Middle frontal gyrus (tissue), 1 donor: ENCODE results near the gene ZNF778.
"Not testable (repeated sequence)": the region's sequence is repeated elsewhere in the genome, so short reads cannot be mapped to it uniquely, and the experiment has no call there.

Experiments used
- DNase-seq: peaks from one replicate; pipeline ENCODE4 v3.0.0-alpha.2; 2015; ENCODE audit warnings: low spot score; ENCODE audit errors: extremely low spot score

Gene ZNF778

GRCh38 chr16:89210904-89211515 is 6.5 kb upstream of the ZNF778 start:
- DNase-seq = no peak

- DNase-seq = peak; percentile 70
These were observed 977 bp upstream of the ZNF778 start for GRCh38 chr16:89216315-89217137.

DNA sequence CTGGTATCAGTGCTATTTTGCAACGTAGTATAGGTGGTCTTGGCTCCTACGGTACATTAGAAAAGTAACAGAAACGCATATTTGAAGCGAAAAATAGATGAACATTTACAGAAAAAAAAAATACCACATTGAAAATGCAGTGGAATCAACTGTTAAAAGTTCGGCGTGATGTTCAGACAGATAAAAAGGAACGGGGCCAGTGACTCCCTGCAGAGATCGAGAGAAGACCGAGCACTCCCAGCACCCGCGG is 440 bp upstream of the ZNF778 start:
- no peak for DNase-seq

- DNase-seq = no peak
These were observed 1.9 kb downstream of the ZNF778 start for GRCh38 chr16:89219365-89219764.

GRCh38 chr16:89221604-89222003 is 4.1 kb downstream of the ZNF778 start:
- DNase-seq = no peak

- no peak for DNase-seq
These were observed 5.4 kb downstream of the ZNF778 start for GRCh38 chr16:89222931-89223330.

DNA sequence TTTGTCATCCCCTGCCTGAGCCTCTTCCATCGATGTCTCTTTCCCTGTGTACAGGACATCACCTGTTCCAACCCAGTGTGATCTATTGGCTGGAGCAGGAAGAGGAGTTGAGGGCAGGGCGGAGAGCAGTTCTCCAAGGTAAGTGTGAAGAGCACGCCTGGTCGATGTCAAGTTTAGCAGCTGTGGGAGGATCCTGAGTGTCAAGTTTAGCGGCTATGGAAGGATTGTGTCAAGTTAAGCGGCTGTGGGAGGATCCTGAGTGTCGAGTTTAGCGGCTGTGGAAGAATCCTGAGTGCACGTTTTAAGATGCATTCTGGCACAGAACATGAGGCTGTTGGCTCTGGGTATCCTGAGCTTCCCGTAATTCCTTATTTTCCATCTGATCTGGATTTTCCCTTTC is 7.2 kb downstream of the ZNF778 start:
- no peak for DNase-seq

DNA sequence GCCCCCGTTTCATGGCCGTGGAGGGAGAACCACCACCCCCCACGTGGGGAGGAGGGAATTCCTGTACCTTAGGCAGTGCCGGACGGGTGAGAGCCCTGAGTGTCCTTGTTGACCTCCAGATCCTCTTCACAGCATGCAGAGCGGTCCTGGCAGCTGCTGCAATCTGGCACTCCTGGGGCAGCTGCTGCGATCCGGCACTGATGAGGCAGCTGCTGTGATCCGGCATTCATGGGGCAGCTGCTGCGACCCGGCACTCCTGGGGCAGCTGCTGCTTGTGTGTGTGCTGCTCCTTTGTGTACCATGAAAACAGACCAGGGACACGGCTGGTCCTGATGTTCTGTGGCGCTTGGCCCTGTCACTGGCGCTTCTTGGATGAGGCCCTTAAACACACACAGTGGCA is 12.8 kb downstream of the ZNF778 start:
- DNase-seq = no peak

GRCh38 chr16:89232107-89232506 is 14.6 kb downstream of the ZNF778 start:
- DNase-seq = no peak

DNA sequence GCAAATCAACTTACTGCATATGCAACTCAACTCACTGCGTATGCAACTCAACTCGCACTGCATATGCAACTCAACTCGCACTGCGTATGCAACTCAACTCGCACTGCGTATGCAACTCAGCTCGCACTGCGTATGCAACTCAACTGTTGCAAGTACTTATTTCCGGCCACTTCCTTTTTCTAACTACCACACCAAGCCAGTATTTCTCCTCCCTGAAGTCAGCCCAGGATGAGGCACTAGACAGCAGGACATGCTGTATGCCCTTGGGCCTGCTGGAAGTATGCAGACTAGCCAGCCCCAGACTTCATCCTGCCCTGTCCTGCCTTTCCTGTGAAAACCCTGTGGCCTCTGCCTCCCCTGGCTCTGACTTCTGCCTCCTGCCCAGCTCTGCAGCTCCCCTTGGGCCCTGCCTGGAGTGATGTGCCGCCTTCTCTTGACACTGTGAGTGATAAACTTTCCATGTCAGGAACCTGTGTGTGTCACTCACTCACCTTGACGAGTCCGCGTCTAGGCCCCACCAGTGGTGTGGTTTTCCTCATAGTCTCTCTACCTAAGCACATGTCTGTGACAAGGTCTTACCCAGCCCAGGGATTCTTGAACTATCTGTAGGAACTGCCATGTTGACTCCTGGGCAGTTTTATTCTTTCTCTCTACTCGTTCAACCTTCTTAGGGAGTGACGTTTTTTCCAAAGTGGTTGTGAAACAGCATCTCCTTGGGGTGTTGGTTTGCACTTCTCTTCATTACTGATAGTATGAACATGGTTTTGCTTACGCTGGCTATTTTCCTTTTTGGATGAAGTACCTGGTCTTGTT is 16.4 kb downstream of the ZNF778 start:
- DNase-seq = no peak

DNA sequence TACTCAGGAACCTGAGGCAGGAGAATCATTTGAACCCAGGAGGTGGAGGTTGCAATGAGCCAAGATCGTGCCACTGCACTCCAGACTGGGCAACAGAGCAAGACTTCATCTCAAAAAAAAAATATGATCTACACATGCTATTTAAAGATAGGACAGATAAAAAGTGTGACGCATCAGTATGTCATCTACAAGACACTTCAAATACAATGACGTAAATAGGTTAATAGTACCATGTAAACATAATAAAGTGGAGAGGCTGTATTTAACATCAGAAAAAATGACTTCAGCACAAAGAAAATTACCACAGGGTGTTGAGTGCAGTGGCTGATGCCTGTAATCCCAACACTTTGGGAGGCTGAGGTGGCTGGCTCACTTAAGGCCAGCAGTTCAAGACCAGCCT is 20.2 kb downstream of the ZNF778 start:
- DNase-seq = no peak

DNA sequence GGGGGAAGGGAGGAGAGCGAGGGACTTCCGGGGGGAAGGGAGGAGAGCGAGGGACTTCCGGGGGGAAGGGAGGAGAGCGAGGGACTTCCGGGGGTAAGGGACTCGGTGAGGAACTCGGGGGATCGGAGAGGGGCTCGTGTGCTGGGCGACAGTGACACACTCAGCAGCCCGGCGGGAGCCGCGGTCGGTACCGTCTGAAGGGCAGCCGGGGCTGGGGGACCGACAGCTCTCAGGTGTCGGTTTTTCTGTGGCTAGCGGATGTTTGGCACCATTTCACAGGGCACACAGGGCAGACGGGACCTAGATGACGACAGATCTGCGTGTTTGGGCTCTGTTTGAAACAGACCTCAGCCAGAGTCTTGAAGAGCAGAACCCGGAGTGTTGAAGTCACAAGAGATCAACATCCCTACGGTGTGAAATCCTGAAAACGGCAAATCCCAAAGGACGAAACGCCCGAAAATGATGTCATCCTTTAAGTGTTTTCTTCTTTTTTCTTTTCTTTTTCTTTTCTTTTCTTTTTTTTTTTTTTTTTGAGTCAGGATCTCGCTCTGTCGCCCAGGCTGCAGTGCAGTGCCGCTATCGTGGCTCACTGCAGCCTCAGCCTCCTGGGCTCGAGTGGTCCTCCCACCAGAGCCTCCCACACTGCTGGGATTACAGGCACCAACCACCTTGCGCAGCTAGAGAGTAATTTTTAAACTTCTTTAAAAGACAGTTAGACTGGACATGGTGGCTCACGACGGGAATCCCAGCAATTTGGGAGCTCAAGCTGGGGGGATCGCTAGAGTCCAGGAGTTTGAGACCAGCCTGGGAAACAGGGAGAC is 23.9 kb downstream of the ZNF778 start:
- DNase-seq = peak; percentile 9

- no peak for DNase-seq
These were observed 25.3 kb downstream of the ZNF778 start for GRCh38 chr16:89242795-89243200.

- DNase-seq = no peak
These were observed 26.2 kb downstream of the ZNF778 start for GRCh38 chr16:89243664-89244063.

- DNase-seq = not testable (repeated sequence)
These were observed 26.8 kb downstream of the ZNF778 start for GRCh38 chr16:89244264-89244663.

DNA sequence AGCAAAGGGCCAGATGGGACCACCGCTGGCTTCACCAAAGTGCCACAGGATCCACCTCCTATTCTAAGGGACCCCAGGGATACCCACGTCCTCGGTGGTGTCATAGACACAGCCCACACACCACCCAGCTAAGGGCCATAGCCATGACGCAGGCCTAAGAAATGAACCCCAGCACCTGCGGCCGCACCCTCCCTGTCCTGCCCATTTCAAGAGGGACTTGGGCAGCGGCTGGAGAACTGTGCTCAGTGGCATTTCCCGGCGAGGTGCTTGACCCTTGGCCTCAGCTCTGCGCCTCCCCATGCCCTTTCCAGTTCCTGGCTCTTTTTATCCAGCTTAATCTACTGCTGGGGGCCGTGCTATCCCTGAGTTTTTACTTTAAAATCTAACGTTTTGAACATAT is 27.3 kb downstream of the ZNF778 start:
- DNase-seq = no peak

GRCh38 chr16:89246383-89246902 is 28.9 kb downstream of the ZNF778 start:
- no peak for DNase-seq

- DNase-seq = peak; percentile 53
These were observed 29.6 kb downstream of the ZNF778 start for GRCh38 chr16:89246903-89247733.

- DNase-seq = not testable (repeated sequence)
These were observed 30.2 kb downstream of the ZNF778 start for GRCh38 chr16:89247734-89248075.

GRCh38 chr16:89248196-89248982 is 30.9 kb downstream of the ZNF778 start:
- no peak for DNase-seq
